HL-60 (cell line): ENCODE measurements around the gene GPATCH4.

Experiments
- DNase-seq, 2 experiments: peaks; one replicate each; pipeline ENCODE4 v3.0.0-alpha.2; 2010 to 2020; ENCODE audit warnings: low read depth in 1 of 2, low spot score in 1 of 2
- H3K27ac ChIP-seq: fragments of 250-450 bp; sonication (Bioruptor Pico); replicated peaks from 2 replicates; pipeline ENCODE4 v1.5.1; 2020; ENCODE audit warnings: mild to moderate bottlenecking, moderate library complexity
- H3K27me3 ChIP-seq: fragments of 250-450 bp; sonication (Bioruptor Pico); 2 replicates; pipeline ENCODE4 v1.5.1; 2021; ENCODE audit warnings: mild to moderate bottlenecking, moderate library complexity; ENCODE audit not compliant: insufficient read depth, poor library complexity, severe bottlenecking
- H3K4me3 ChIP-seq: replicated peaks from 2 replicates; pipeline ENCODE4 v1.5.1; 2011; ENCODE audit warnings: mild to moderate bottlenecking, control low read depth, low read length; ENCODE audit not compliant: insufficient read depth
- CTCF ChIP-seq: IDR thresholded peaks from one replicate; pipeline ENCODE4 v1.5.1; 2011; ENCODE audit warnings: low read length, control low read depth, inconsistent platforms; ENCODE audit not compliant: insufficient read depth
- GABPA ChIP-seq: IDR thresholded peaks from 2 replicates; pipeline ENCODE4 v1.6.1; 2012; ENCODE audit warnings: low read depth
- POLR2AphosphoS5 ChIP-seq: IDR thresholded peaks from 2 replicates; pipeline ENCODE4 v1.6.1; 2012; ENCODE audit warnings: low read depth
- REST ChIP-seq: IDR thresholded peaks from 2 replicates; pipeline ENCODE4 v1.6.1; 2012; ENCODE audit warnings: low read depth; ENCODE audit not compliant: insufficient replicate concordance
- SPI1 ChIP-seq: IDR thresholded peaks from 2 replicates; pipeline ENCODE4 v1.6.1; 2012; ENCODE audit warnings: low read depth, mild to moderate bottlenecking, borderline replicate concordance

Gene GPATCH4

GRCh38 chr1:156544592-156545102, 56.6 kb downstream of the GPATCH4 start:
- TF ChIP-seq GABPA: no peak
- no peak for TF ChIP-seq POLR2AphosphoS5
- TF ChIP-seq SPI1: no peak
- TF ChIP-seq CTCF: no peak
- no peak for TF ChIP-seq REST
- no peak overlapping the region for H3K4me3 ChIP-seq
- no peak overlapping the region for H3K27ac ChIP-seq
- no peaks in the 10 kb centered on the region for H3K27me3 ChIP-seq
- no peak for DNase-seq
